DMS79 treated with DMSO at 0.1 percent for 48 hours (cell line): ENCODE data around the gene PKIG.

Source experiments
- DNase-seq: peaks from one replicate; lab custom pipeline; 2025; lab: John Stamatoyannopoulos, UW

The PKIG gene

GRCh38 chr20:44596876-44597275 is 14.5 kb downstream of the PKIG start:
- DNase-seq, result no peak

GRCh38 chr20:44597516-44597915 is 15.1 kb downstream of the PKIG start:
- DNase-seq, result no peak

- DNase-seq, result no peak
Observed at GRCh38 chr20:44597930-44598329, 15.6 kb downstream of the PKIG start.

GRCh38 chr20:44598423-44599305 is 16.3 kb downstream of the PKIG start:
- DNase-seq, result no peak

DNA sequence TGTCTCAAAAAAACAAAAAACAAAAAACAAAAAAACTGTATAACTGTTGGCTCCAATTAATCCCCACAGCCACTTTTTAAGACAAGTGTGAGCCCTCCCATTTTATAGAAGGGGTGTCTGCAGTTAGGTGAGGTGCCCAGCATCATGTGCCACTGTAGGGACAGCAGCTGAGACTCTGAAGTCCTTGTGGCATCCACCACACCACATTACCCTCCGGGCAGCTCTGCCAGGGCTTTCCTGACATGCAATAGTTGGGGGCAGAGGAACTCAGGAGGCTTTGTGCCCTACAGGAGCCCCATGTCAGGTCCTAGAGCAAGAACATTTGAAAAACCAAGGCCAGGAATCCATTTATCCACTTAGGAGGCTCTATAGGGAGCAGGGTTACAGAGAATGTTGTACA is 17.3 kb downstream of the PKIG start:
- no peak for DNase-seq

DNA sequence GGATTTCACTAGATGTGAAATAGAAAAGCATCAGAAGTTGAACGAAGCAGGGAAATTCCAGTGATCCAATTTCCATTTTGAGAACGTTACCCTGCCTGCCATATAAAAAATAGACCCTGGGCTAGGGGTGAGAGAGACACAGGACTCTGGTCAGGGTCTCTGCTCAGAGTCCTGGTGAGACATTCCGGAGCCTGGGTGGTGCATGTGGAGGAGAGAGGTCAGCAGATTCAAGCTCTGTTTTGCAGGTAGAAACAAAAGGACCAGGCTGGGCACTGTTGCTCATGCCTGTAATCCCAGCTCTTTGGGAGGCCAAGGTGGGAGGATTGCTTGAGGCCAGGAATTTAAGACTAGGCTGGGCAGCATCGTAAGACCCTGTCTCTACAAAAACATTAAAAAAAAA is 17.9 kb downstream of the PKIG start:
- DNase-seq, result no peak

DNA sequence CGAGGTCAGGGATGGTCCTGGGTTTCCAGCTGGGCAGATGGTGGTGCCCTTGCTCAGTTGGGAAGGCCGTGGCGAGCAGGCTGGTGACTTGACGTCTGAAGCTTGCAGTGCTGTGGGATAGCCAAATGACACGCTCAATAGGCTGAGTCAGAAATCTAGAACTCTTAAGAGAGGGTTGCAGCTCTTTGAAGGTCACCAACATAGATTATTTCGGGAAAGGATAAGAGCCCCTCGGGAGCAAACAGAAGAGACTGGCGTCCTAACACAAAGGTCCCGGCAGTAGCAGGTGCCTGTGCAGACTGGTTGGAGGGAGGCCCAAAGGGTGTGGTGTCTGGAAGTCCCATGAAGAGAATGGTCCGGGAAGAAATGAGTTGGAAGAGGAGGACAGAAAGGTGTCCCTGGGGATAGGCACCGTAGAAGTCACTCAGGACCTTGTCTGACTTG is 18.4 kb downstream of the PKIG start:
- no peak for DNase-seq

DNA sequence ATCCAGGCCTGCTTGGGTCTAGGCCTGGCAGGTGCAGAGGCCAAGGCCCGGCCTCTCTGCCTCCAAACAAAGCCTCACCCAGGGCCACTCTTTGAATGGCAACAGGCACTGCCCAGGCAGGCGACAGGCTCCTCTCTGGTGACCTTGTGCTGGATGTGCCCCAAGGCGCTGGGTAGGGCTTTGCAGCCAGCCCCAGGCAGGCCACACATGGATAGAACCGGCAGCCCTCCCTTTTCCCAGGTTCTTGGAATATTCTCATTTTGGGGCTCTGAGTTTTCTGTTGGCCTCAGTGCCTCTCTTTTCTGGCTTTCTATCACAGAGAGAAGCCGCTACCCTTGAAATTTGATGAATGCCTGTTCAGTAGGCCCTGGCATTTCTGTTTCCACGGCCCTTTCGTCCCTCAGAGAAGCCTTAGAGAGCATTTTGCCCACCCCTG is 18.9 kb downstream of the PKIG start:
- DNase-seq, result no peak

DNA sequence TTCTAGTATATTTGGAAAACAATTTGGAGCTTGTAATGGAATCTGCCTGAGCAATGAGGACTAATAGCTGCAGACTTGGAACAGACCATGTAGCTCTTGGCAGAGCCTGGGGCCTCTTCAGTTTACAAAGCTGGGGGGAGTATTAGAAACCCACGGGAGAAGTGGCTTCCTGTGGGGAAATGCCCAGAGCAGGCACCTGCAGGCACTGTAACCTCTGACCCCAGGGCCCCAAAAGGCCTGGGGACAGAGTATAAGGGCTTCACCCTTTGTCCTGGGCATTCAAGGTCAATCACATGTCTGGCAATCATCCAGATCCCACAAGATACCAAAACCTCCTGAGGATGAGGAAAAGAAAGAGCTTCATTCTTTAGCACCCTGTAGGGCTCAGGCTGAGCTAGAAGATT is 19.4 kb downstream of the PKIG start:
- DNase-seq, result no peak

GRCh38 chr20:44603327-44603726 is 20.9 kb downstream of the PKIG start:
- no peak for DNase-seq

DNA sequence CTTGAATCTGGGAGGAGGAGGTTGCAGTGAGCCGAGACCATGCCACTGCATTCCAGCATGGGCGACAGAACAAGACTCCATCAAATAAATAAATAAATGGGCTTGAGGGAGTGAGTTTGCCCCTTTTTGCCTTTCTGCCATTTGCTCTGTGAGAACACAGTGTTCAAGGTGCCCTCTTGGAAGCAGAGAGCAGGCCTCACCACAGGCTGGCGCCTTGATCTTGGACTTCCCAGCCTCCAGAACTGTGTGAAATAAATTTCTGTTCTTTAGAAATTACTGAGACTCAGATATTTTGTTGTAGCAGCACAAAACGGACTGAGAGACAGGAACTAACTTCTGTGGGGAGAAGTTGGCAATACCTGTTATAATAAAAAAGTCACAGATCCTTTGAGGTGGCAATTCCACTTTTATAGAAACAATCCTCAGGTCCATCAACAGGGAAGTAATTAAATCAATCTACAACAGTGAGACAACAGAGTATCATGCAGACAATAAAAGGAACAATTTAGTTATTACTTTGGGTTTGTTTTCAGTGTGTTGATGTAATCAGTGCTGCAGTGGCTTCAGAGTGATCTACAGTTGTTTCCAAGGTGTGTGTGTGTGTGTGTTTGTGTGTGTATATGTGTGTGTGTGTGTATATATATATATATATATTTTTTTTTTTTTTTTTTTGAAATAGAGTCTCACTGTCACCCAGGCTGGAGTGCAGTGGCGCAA is 24.5 kb downstream of the PKIG start:
- no peak for DNase-seq

GRCh38 chr20:44609006-44609515 is 26.7 kb downstream of the PKIG start:
- no peak for DNase-seq

- peak; percentile 71 for DNase-seq
Observed at GRCh38 chr20:44609516-44610312, 27.3 kb downstream of the PKIG start.

DNA sequence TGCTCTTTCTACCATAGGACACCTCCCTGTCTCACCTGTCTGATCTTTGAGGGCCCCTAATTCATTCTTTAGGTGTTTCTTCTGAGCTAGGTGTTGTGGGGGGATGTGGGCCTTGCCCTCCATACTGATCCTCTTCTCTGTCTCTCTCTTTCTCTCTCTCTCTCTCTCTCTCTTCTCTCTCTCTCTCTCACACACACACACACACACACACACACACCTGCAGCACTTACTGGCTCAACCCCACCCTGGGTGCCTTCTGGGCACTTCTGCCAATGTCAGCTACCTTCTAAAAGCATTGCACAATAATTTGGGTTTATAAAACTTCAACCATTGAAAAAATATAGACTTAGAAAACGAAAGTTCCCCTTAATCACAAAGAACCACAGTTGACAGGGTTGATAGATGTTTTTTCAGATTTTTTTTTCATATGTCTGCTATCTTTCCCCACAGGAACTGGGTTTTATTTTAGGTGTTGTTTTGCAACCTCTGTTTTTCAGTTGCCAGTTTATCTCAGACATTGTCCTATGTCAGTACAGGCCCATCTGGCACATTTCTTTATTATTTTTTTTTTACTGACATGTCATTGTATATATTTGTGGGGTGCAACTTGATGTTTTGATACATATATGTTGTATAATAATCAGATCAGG is 28.1 kb downstream of the PKIG start:
- DNase-seq, result no peak

- DNase-seq, result no peak
Observed at GRCh38 chr20:44613575-44613974, 31.2 kb downstream of the PKIG start.

GRCh38 chr20:44614525-44614924 is 32.1 kb downstream of the PKIG start:
- no peak for DNase-seq

- DNase-seq, result no peak
Observed at GRCh38 chr20:44615169-44615791, 32.9 kb downstream of the PKIG start.

DNA sequence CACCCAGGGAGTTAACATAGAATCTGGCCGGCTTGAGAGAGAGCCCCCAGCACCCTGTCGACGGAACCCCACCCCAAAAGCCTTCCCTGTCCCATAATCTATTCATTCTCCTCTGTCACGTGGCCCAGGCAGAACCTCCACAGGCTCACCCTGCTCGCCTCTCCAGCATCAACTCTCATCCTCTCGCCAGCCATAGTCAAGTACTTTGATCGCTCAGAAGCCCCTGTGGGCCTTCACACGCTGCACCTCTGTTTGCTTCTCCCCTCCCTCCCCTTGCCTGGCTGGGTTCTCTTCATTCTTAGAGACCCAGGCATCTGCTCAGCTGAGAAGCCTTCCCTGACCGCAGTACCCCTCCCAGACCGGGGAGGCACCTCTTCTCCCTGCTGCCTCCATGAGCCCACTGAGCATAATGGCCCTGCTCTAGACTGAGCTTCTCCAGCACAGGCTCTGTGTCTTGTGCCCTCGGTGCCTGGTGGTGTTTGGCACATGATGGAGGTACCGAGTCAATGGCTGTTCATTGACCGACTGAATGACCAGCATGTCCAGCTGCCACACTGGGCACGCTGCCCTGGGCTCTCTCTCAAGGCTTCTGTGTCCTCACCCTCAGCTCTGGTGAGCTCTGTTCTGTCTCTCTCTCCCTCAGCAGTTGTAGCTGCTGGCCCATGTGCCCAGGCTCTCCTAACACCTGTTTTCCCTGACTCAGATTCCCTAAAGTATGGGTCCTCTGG is 33.7 kb downstream of the PKIG start:
- DNase-seq, result no peak

GRCh38 chr20:44616604-44616964 is 34.2 kb downstream of the PKIG start:
- DNase-seq, result no peak

GRCh38 chr20:44618318-44618731 is 35.9 kb downstream of the PKIG start:
- peak; percentile 61 for DNase-seq

GRCh38 chr20:44619294-44619693 is 36.9 kb downstream of the PKIG start:
- DNase-seq, result no peak
